ENCODE results near the gene PSMB9. TPM values are rescaled to one million over a fixed set of nuclear protein-coding genes. Genes with fewer than 3 reads are reported as not detected.

The PSMB9 gene
- total RNA-seq, 4 donors from 2014 or later: 12.6 to 35.8 (median 19.1) TPM

DNA sequence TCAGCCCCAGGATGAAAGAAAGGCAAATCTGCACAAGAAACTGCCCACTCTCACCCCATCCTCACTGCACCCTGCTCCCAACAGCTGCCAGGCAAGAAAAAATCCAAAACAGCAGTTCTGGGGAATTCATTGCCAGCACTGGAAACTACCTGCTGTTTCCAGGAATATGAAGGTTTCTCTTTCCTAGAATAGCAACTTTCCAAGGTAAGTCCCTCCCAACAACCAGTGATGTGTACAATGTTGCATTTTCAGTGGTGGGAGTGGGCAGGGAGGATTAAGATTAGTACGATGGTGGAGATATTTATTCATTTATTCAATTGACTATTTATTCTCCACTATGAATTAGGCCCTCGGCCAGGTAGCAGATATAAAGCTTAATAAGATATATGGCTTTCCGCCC is 27.0 kb upstream of the PSMB9 start:
- WGBS: 52% methylated on average over 3 of the region's 3 CpGs
- Histone ChIP-seq H3K4me1 (peaks cover 13% of the 10 kb centered on the region), H3K4me3 (no peak overlapping the region), H3K36me3 (peaks cover 30% of the 10 kb centered on the region), H3K9me3 (no peaks in the 10 kb centered on the region), H3K27ac (no peak overlapping the region), H3K27me3 (no peaks in the 10 kb centered on the region)
- TF ChIP-seq EP300 (IDR thresholded peaks at IDR 0.05): no peak
- TF ChIP-seq POLR2AphosphoS5 (IDR thresholded peaks at IDR 0.05): no peak
- TF ChIP-seq POLR2A (IDR thresholded peaks at IDR 0.05): no peak
- TF ChIP-seq, protein P1, sequence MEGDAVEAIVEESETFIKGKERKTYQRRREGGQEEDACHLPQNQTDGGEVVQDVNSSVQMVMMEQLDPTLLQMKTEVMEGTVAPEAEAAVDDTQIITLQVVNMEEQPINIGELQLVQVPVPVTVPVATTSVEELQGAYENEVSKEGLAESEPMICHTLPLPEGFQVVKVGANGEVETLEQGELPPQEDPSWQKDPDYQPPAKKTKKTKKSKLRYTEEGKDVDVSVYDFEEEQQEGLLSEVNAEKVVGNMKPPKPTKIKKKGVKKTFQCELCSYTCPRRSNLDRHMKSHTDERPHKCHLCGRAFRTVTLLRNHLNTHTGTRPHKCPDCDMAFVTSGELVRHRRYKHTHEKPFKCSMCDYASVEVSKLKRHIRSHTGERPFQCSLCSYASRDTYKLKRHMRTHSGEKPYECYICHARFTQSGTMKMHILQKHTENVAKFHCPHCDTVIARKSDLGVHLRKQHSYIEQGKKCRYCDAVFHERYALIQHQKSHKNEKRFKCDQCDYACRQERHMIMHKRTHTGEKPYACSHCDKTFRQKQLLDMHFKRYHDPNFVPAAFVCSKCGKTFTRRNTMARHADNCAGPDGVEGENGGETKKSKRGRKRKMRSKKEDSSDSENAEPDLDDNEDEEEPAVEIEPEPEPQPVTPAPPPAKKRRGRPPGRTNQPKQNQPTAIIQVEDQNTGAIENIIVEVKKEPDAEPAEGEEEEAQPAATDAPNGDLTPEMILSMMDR (IDR thresholded peaks at IDR 0.05): no peak
- DNase-seq (ENCODE audit: low spot score in 2 of 2): no peak

DNA sequence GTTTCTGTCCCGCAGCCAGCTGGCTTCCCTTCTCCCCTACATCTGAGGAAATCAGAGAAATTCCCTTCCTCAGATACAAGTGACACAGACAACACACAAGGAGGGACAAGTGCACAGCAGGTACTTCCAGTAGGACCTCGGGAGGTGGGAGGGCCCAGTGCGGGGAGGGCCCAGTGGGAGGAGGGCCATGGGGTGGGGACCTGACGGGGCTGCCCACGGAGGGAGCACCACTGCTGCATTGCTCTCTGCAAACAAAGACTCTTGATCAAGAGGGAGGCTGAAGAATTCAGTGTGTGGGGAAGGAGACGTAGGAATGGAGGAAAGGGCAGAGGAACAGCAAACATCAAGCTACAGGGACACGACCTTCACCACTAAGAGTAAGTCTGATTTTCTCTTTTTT is 24.5 kb upstream of the PSMB9 start:
- TF ChIP-seq POLR2A (IDR thresholded peaks at IDR 0.05) (no peak), POLR2AphosphoS5 (IDR thresholded peaks at IDR 0.05) (no peak), EP300 (IDR thresholded peaks at IDR 0.05) (no peak)
- TF ChIP-seq, protein P1 (IDR thresholded peaks at IDR 0.05): no peak
- WGBS: 71% methylated on average over 7 of the region's 7 CpGs
- H3K9me3 ChIP-seq: no peaks in the 10 kb centered on the region
- peaks cover 41% of the 10 kb centered on the region for H3K36me3 ChIP-seq
- DNase-seq (ENCODE audit: low spot score in 2 of 2): no peak
- H3K27me3 ChIP-seq: no peaks in the 10 kb centered on the region
- H3K27ac ChIP-seq: no peak overlapping the region
- no peak overlapping the region for H3K4me3 ChIP-seq
- H3K4me1 ChIP-seq: peaks cover 13% of the 10 kb centered on the region

DNA sequence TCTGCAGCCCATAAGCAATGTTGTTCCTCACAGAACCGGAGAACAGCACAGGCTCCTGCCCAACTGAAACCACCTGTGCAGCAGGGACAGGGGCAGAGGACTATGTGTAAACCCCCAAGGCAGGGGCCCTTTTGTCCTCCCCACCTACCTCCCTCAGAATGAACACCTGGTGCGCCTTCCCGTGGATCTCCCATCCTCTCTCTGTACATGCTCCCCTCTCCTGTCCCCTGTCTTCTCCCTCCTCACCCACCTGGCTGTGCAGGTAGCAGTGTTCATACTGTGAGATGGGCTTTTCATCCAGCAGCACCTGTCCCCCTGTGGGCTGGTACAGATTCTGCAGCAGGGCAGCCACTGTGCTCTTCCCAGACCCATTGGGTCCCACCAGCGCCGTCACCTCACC is 24.0 kb upstream of the PSMB9 start:
- DNase-seq (ENCODE audit: low spot score in 2 of 2): no peak
- peaks cover 13% of the 10 kb centered on the region for H3K4me1 ChIP-seq
- WGBS: 96% methylated on average over 5 of the region's 5 CpGs
- H3K9me3 ChIP-seq: no peaks in the 10 kb centered on the region
- TF ChIP-seq POLR2AphosphoS5 (IDR thresholded peaks at IDR 0.05) (no peak), POLR2A (IDR thresholded peaks at IDR 0.05) (no peak), EP300 (IDR thresholded peaks at IDR 0.05) (no peak)
- TF ChIP-seq, protein P1 (IDR thresholded peaks at IDR 0.05): no peak
- no peaks in the 10 kb centered on the region for H3K27me3 ChIP-seq
- peaks cover 47% of the 10 kb centered on the region for H3K36me3 ChIP-seq
- H3K27ac ChIP-seq: no peak overlapping the region
- no peak overlapping the region for H3K4me3 ChIP-seq

DNA sequence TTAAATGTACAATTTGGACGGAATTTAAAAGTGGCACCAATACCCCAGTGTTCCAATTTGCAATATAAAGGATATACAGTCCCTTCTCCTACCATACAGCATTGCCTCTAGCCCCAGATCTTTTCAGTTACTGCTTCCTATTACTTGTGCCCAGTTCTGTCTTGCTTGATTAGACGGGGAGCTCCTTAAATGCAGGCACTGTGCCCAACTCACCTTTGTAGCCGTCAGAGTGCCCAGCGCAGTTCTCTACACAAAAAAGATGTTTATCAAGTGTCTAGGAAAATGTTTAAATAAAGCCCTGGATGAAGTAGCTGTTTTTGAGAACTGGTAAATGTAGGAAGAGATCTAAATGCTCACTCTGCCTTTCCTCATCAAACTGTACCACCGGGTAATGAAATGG is 23.1 kb upstream of the PSMB9 start:
- Histone ChIP-seq H3K4me1 (peaks cover 11% of the 10 kb centered on the region), H3K9me3 (no peaks in the 10 kb centered on the region), H3K27ac (no peak overlapping the region), H3K4me3 (no peak overlapping the region), H3K27me3 (no peaks in the 10 kb centered on the region), H3K36me3 (peaks cover 52% of the 10 kb centered on the region)
- DNase-seq (ENCODE audit: low spot score in 2 of 2): no peak
- TF ChIP-seq POLR2A (IDR thresholded peaks at IDR 0.05) (no peak), POLR2AphosphoS5 (IDR thresholded peaks at IDR 0.05) (no peak), EP300 (IDR thresholded peaks at IDR 0.05) (no peak)
- TF ChIP-seq, protein P1 (IDR thresholded peaks at IDR 0.05): no peak
- 88% methylated on average over 5 of the region's 5 CpGs for WGBS

DNA sequence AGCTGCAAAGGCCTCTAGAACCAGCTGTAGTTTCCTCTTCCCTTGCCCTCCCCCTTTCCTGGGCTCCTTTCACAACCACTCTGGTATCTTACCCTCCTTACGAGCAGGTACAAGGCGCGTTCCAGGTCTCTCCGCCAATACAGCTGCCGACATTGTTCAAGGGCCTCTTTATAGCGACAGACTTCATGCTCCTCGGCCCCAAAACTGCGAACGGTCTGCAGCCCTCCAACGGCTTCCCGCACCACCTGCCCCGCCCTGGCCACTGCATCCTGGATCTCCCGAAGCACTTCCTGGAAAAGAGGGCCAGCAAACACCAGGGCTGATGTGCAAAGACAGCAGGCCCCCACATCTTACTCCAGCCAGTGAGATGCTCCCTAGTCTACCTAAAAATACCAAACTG is 21.5 kb upstream of the PSMB9 start:
- TF ChIP-seq POLR2A (IDR thresholded peaks at IDR 0.05) (no peak), EP300 (IDR thresholded peaks at IDR 0.05) (no peak), POLR2AphosphoS5 (IDR thresholded peaks at IDR 0.05) (no peak)
- TF ChIP-seq, protein P1 (IDR thresholded peaks at IDR 0.05): no peak
- no peak overlapping the region for H3K27ac ChIP-seq
- H3K27me3 ChIP-seq: no peaks in the 10 kb centered on the region
- H3K9me3 ChIP-seq: no peaks in the 10 kb centered on the region
- H3K36me3 ChIP-seq: peaks cover 52% of the 10 kb centered on the region
- peaks cover 8% of the 10 kb centered on the region for H3K4me1 ChIP-seq
- no peak for DNase-seq (ENCODE audit: low spot score in 2 of 2)
- H3K4me3 ChIP-seq: no peak overlapping the region
- WGBS: 82% methylated on average over 13 of the region's 13 CpGs
